ENCODE measurements around the gene PRRC2B.

DNA sequence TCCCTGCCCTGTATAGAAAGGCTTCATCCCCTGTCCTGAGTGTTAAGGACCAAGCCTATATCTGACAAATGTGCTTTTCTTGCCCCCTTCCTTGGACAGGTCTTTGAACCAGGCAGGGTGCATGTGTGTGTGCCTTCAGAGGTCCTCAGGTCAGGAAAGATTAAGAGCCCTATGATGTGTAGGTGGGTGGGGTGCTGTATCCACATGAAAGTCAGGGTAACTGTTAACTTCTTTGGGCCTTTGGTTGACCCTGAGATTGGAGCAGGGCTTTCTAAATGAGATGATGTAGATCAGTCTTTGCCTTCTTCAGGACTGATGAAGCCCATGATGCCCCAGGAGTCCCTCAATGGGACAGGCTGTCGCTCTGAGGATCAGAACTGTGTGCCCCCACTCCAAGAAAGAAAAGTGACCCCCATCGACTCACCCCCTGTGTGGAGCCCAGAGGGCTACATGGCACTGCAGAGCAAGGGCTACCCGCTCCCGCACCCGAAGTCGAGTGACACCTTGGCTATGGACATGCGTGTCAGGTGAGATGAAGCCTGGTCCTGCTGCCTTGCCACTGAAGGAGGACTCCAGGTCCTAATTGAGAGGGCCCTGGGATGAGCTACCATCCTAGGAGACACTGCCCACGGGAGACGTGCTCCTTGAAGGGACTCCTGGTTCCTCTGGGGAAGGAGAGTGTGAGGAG lies 79.5 kb downstream of the PRRC2B start:
- TF ChIP-seq POLR2A (IDR thresholded peaks at IDR 0.05): no peak
- TF ChIP-seq, protein P1, sequence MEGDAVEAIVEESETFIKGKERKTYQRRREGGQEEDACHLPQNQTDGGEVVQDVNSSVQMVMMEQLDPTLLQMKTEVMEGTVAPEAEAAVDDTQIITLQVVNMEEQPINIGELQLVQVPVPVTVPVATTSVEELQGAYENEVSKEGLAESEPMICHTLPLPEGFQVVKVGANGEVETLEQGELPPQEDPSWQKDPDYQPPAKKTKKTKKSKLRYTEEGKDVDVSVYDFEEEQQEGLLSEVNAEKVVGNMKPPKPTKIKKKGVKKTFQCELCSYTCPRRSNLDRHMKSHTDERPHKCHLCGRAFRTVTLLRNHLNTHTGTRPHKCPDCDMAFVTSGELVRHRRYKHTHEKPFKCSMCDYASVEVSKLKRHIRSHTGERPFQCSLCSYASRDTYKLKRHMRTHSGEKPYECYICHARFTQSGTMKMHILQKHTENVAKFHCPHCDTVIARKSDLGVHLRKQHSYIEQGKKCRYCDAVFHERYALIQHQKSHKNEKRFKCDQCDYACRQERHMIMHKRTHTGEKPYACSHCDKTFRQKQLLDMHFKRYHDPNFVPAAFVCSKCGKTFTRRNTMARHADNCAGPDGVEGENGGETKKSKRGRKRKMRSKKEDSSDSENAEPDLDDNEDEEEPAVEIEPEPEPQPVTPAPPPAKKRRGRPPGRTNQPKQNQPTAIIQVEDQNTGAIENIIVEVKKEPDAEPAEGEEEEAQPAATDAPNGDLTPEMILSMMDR (IDR thresholded peaks at IDR 0.05): no peak

Measured in testis (tissue), 2 donors.